ENCODE measurements around the gene SGCD. TPM values are rescaled to one million over a fixed set of nuclear protein-coding genes. Genes with fewer than 3 reads are reported as not detected.

The SGCD gene
- total and polyA plus RNA-seq, 9 of the 15 experiments (the other 6 are each of a cell fraction or from before 2014, with no cell fraction given) = not detected

GRCh38 chr5:156498226-156498980 is 171.4 kb downstream of the SGCD start:
- POLR2A ChIA-PET = interaction anchor here (0.7 kb wide), 1 partner anchor 18 kb away, joined by 3 read pairs; no protein-coding TSS in a partner anchor
- TF ChIP-seq AFF1 (IDR thresholded peaks at IDR 0.05; ENCODE audit: low read depth in 1 of 2, partially characterized antibody in 2 of 2) (no peak), THAP12 (CRISPR knock-in tag; IDR thresholded peaks at IDR 0.05) (no peak), TRIM25 (IDR thresholded peaks at IDR 0.05; ENCODE audit: borderline replicate concordance) (no peak), CUX1 (CRISPR knock-in tag; IDR thresholded peaks at IDR 0.05) (no peak), SMARCB1 (IDR thresholded peaks at IDR 0.05; ENCODE audit: insufficient read length, low read depth) (no peak), ZNF766 (CRISPR knock-in tag; conservative IDR thresholded peaks at IDR 0.05) (no peak)

More at GRCh38 chr5:156498226-156498980, 171.4 kb downstream of the SGCD start:
- H3K9me1 ChIP-seq (ENCODE audit: control insufficient read depth, insufficient read depth, low read length) = no peaks in the 10 kb centered on the region
- no TSS peak for BruUV-seq (replicated peaks)
- no peaks in the 10 kb centered on the region for H3K36me3 ChIP-seq (ENCODE audit: control insufficient read depth, insufficient read depth, low read length)
- no peaks in the 10 kb centered on the region for H4K20me1 ChIP-seq (replicated peaks; ENCODE audit: control insufficient read depth, insufficient read depth, low read length)
- H3K9ac ChIP-seq (ENCODE audit: insufficient read depth in 1 of 2, low read depth in 2 of 2, low read length in 2 of 2) = no peak overlapping the region
- H3K9me3 ChIP-seq (replicated peaks; ENCODE audit: control insufficient read depth, insufficient read depth, low read depth, low read length) = no peaks in the 10 kb centered on the region
- H3K4me3 ChIP-seq = no peak overlapping the region
- DNase-seq (ENCODE audit: extremely low read depth in 1 of 4, low spot score in 3 of 4) (no peak), FAIRE-seq (no peak), ATAC-seq (no peak)
- H2AFZ ChIP-seq (ENCODE audit: low read depth, low read length) = no peak overlapping the region
- H3K4me2 ChIP-seq (ENCODE audit: insufficient read depth, low read length) = no peak overlapping the region
- in situ Hi-C loops (cut with MboI) = no loop called here
- H3K27me3 ChIP-seq (ENCODE audit: control insufficient read depth in 2 of 2, insufficient read depth in 2 of 2, low read length in 2 of 2) = no peaks in the 10 kb centered on the region
- H3K79me2 ChIP-seq (ENCODE audit: control insufficient read depth, insufficient read depth, low read length) = no peaks in the 10 kb centered on the region
- intact Hi-C loops (cut with micrococcal nuclease) = no loop called here
- H3K27ac ChIP-seq (ENCODE audit: extremely low read depth, low read depth, low read length) = no peak overlapping the region
- CTCF ChIA-PET (ENCODE audit: low intra/inter-chr PET ratio) = no interaction called here
- no peaks in the 10 kb centered on the region for H3K4me1 ChIP-seq (replicated peaks in 1 of 2; ENCODE audit: control insufficient read depth in 2 of 2, insufficient read depth in 2 of 2, low read length in 2 of 2)
- under 1% methylated on average over 6 of the region's 7 CpGs for WGBS (ENCODE audit: insufficient coverage, low coverage, missing lambda C conversion rate)
